ENCODE results near the gene SIRT3. TPM values are rescaled to one million over a fixed set of nuclear protein-coding genes. Genes with fewer than 3 reads are reported as not detected.
"Not testable (repeated sequence)": the region's sequence is repeated elsewhere in the genome, so short reads cannot be mapped to it uniquely, and the experiment has no call there.

Gene SIRT3
- total RNA-seq, 3 donors from 2014 or later = 19.3 to 22.1 (median 22.0) TPM

- H3K4me1 ChIP-seq (ENCODE audit: low read depth) = no peaks in the 10 kb centered on the region
- peak; percentile 4 for ATAC-seq
- intact Hi-C loops (cut with DNase I, micrococcal nuclease) = no loop called here
- TF ChIP-seq CTCF (IDR thresholded peaks at IDR 0.05) = no peak
- no peak for DNase-seq
- no peaks in the 10 kb centered on the region for H3K9me3 ChIP-seq
- H3K36me3 ChIP-seq (ENCODE audit: low read depth) = peaks cover 4% of the 10 kb centered on the region
- H3K4me3 ChIP-seq = no peak overlapping the region
Measured at GRCh38 chr11:199782-200181, 36.4 kb downstream of the SIRT3 start.

- Histone ChIP-seq H3K36me3 (ENCODE audit: low read depth) (no peaks in the 10 kb centered on the region), H3K4me3 (no peak overlapping the region), H3K9me3 (no peaks in the 10 kb centered on the region), H3K4me1 (ENCODE audit: low read depth) (no peaks in the 10 kb centered on the region)
- intact Hi-C loops (cut with DNase I, micrococcal nuclease) = no loop called here
- no peak for ATAC-seq
- peak in 1 of 3 donors; percentile 17 for DNase-seq
- TF ChIP-seq CTCF (IDR thresholded peaks at IDR 0.05) = no peak
Measured at GRCh38 chr11:199004-199581, 37.0 kb downstream of the SIRT3 start.

- peak; percentile 5 for ATAC-seq
- intact Hi-C loops (cut with DNase I, micrococcal nuclease) = no loop called here
Measured at GRCh38 chr11:198236-198806, 37.8 kb downstream of the SIRT3 start.

GRCh38 chr11:197741-198235 is 38.4 kb downstream of the SIRT3 start:
- no peak for TF ChIP-seq CTCF (IDR thresholded peaks at IDR 0.05)
- DNase-seq = no peak
- Histone ChIP-seq H3K36me3 (ENCODE audit: low read depth) (no peaks in the 10 kb centered on the region), H3K4me1 (ENCODE audit: low read depth) (no peaks in the 10 kb centered on the region), H3K9me3 (no peaks in the 10 kb centered on the region), H3K4me3 (no peak overlapping the region)
- ATAC-seq = no peak
- intact Hi-C loops (cut with DNase I, micrococcal nuclease) = no loop called here

More at GRCh38 chr11:198236-198806, 37.8 kb downstream of the SIRT3 start:
- peak in 1 of 3 donors; percentile 25 for DNase-seq
- Histone ChIP-seq H3K9me3 (no peaks in the 10 kb centered on the region), H3K4me3 (no peak overlapping the region), H3K36me3 (ENCODE audit: low read depth) (no peaks in the 10 kb centered on the region), H3K4me1 (ENCODE audit: low read depth) (no peaks in the 10 kb centered on the region)
- no peak for TF ChIP-seq CTCF (IDR thresholded peaks at IDR 0.05)

- intact Hi-C loops (cut with DNase I, micrococcal nuclease) = no loop called here
- no peaks in the 10 kb centered on the region for H3K9me3 ChIP-seq
- no peaks in the 10 kb centered on the region for H3K4me1 ChIP-seq (ENCODE audit: low read depth)
- no peak for TF ChIP-seq CTCF (IDR thresholded peaks at IDR 0.05)
- no peaks in the 10 kb centered on the region for H3K36me3 ChIP-seq (ENCODE audit: low read depth)
- no peak for ATAC-seq
- H3K4me3 ChIP-seq = no peak overlapping the region
- peak in 1 of 3 donors; percentile 44 for DNase-seq
Measured at GRCh38 chr11:196786-197731, 39.1 kb downstream of the SIRT3 start.

GRCh38 chr11:193481-193880 is 42.7 kb downstream of the SIRT3 start:
- H3K4me3 ChIP-seq; H3K9me3 ChIP-seq; ATAC-seq; H3K36me3 ChIP-seq (ENCODE audit: low read depth); H3K4me1 ChIP-seq (ENCODE audit: low read depth); intact Hi-C loops (cut with DNase I, micrococcal nuclease): not testable (repeated sequence)
- peak in 2 of 3 donors; percentile 18 to 31 for DNase-seq

GRCh38 chr11:192674-193128 is 43.4 kb downstream of the SIRT3 start, which contains the start of gene SCGB1C1:
SCGB1C1 (plus strand) TSS chr11:193078; CDS start chr11:193100, 22 bp downstream.
- intact Hi-C loops (cut with DNase I, micrococcal nuclease); DNase-seq; H3K36me3 ChIP-seq (ENCODE audit: low read depth); H3K4me3 ChIP-seq; H3K4me1 ChIP-seq (ENCODE audit: low read depth); ATAC-seq; H3K9me3 ChIP-seq: not testable (repeated sequence)

All from mucosa of descending colon (tissue), 3 donors.